GM12873 (cell line): ENCODE results near the gene SNRNP200.

Experiments
- TF ChIP-seq, protein P1 (sequence below): IDR thresholded peaks from 2 replicates; pipeline ENCODE4 v1.5.1; 2012; ENCODE audit warnings: low read depth, mild to moderate bottlenecking, moderate library complexity, low read length, control low read depth; ENCODE audit not compliant: insufficient read depth; ENCODE audit errors: missing control alignments

SNRNP200 gene

DNA sequence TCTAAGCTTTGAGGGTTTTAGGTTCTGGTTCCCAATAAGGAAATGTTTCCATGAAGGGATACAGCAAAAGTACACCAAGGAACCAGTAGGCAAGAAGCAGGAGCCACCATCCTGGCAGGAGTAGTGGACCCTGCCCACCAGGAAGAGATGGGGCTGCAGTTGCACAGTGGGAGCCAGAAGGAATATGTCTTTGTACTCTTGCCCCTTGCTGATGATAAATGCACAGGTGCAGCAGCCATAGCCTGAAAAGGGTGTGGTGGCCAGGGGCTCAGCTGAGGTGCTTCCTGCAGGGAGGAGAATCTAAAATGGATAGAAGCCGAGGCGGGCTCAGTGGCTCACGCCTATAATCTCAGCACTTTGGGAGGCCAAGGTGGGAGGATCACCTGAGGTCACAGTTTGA lies 67.1 kb downstream of the SNRNP200 start:
- TF ChIP-seq, protein P1, sequence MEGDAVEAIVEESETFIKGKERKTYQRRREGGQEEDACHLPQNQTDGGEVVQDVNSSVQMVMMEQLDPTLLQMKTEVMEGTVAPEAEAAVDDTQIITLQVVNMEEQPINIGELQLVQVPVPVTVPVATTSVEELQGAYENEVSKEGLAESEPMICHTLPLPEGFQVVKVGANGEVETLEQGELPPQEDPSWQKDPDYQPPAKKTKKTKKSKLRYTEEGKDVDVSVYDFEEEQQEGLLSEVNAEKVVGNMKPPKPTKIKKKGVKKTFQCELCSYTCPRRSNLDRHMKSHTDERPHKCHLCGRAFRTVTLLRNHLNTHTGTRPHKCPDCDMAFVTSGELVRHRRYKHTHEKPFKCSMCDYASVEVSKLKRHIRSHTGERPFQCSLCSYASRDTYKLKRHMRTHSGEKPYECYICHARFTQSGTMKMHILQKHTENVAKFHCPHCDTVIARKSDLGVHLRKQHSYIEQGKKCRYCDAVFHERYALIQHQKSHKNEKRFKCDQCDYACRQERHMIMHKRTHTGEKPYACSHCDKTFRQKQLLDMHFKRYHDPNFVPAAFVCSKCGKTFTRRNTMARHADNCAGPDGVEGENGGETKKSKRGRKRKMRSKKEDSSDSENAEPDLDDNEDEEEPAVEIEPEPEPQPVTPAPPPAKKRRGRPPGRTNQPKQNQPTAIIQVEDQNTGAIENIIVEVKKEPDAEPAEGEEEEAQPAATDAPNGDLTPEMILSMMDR, result no peak

DNA sequence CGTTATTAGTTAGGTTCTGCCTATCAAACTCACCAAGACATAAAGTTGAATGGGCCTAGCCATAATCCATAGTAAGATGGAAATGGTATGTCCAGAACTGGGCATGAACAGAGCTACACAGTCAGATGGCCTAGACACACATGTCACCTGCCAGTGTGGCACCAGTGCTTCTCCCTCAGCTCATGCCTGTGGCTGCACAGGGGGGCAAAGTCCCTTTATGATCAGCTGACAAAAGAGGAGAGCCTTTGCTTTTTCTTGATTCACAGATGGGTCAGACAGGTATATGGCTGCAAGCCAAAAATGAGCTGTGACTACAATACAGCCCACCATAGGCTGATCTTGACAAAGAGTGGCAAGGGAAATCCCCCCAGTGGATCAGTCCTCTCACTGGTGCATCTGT lies 68.5 kb downstream of the SNRNP200 start:
- TF ChIP-seq, protein P1, result no peak

DNA sequence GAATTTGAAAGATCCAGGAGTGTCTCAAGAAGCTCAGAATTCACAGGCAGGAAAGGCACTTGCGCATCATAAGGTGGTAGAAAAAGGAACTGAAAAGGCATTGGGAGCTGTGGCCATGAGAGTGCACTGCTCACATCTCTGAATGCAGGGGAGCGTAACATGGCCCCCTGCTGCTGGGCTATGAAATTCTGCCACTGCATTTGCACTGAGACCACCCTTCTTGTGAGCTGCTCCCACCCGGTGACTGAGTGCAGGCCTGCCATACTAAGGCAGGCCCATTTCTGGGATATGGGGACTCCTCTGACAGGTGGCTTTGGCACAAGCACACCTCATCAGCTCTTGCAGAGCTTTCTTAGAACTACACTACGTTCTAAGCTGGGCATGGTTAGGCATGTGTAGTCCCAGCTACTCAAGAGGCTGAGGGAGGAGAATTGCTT lies 71.4 kb downstream of the SNRNP200 start:
- TF ChIP-seq, protein P1, result peak; percentile 57

DNA sequence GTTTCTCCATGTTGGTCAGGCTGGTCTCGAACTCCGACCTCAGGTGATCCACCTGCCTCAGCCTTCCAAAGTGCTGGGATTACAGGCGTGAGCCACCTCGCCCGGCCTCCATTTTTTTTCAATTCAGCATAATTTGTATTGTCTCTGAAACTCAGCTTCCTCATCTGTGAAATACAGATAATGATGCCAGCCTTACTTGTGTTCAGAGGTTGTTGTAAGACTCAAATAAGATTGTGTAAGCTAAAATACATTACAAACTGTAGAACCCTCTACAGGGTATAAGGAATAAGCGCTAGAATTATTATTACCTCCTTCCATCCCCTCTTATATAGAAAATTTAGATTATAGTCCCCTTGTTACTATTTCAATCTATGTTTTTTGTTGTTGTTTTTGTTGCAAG lies 71.9 kb downstream of the SNRNP200 start:
- TF ChIP-seq, protein P1, result no peak

DNA sequence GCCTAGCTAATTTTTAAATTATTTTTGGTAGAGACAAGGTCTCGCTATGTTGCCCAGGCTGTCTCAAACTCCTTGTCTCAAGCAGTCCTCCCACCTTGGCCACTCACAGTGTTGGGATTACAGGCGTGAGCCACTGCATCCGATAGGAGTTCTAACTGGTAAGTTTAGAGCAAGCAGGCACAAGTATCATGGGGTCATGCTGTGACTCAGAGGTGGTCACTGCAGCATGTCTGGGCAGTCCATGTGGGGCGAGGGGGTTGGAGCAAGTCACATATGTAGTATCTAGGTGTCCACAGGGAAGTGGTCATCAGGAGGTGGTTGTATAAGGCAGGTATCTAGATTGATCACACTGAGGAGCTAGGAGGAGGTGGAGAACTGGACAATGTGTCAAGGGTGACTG lies 74.0 kb downstream of the SNRNP200 start:
- TF ChIP-seq, protein P1, result no peak

DNA sequence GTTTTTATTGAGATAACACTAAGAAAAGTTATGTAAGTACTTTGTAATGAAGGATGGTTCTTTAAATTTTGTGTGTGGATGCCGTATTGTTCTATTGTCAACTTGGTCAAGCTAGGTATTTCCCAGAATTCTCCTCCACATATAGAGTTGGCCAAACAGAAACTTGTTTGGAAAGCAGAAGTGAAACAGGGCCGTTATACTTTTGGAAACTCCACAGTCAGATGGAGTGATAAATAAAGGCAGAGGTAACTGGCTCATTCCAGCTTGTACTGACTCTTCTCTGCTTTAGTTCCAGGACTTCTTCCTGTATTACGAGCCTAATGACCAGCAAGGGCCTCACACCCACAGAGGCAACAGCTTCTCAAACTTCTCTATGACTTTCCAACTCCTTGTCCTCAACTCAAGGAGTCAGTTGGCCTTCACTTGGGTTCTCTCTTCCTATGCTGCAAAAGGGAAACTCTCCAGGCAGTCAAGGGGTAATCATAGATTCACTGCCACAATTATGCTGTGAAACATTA lies 80.3 kb downstream of the SNRNP200 start:
- TF ChIP-seq, protein P1, result no peak
